ENCODE results near the gene ABHD2.
"Not testable (repeated sequence)": the region's sequence is repeated elsewhere in the genome, so short reads cannot be mapped to it uniquely, and the experiment has no call there.

Gene ABHD2

GRCh38 chr15:89136818-89137772 is 48.8 kb downstream of the ABHD2 start:
- no peak for DNase-seq (ENCODE audit: low spot score)

GRCh38 chr15:89137926-89138325 is 49.7 kb downstream of the ABHD2 start:
- no peak for DNase-seq (ENCODE audit: low spot score)

- DNase-seq (ENCODE audit: low spot score), result no peak
Observed at GRCh38 chr15:89138999-89139612, 50.9 kb downstream of the ABHD2 start.

- DNase-seq (ENCODE audit: low spot score), result no peak
Observed at GRCh38 chr15:89139613-89140499, 51.6 kb downstream of the ABHD2 start.

- DNase-seq (ENCODE audit: low spot score), result no peak
Observed at GRCh38 chr15:89140595-89140994, 52.3 kb downstream of the ABHD2 start.

GRCh38 chr15:89141159-89141558 is 52.9 kb downstream of the ABHD2 start:
- DNase-seq (ENCODE audit: low spot score), result not testable (repeated sequence)

GRCh38 chr15:89141885-89142284 is 53.6 kb downstream of the ABHD2 start:
- DNase-seq (ENCODE audit: low spot score), result no peak

- DNase-seq (ENCODE audit: low spot score), result no peak
Observed at GRCh38 chr15:89142423-89142822, 54.2 kb downstream of the ABHD2 start.

- no peak for DNase-seq (ENCODE audit: low spot score)
Observed at GRCh38 chr15:89143503-89144162, 55.4 kb downstream of the ABHD2 start.

- DNase-seq (ENCODE audit: low spot score), result no peak
Observed at GRCh38 chr15:89144491-89144890, 56.2 kb downstream of the ABHD2 start.

GRCh38 chr15:89146366-89146765 is 58.1 kb downstream of the ABHD2 start:
- no peak for DNase-seq (ENCODE audit: low spot score)

GRCh38 chr15:89148126-89148525 is 59.9 kb downstream of the ABHD2 start:
- DNase-seq (ENCODE audit: low spot score), result no peak

GRCh38 chr15:89149501-89150101 is 61.3 kb downstream of the ABHD2 start:
- no peak for DNase-seq (ENCODE audit: low spot score)

GRCh38 chr15:89150287-89150686 is 62.0 kb downstream of the ABHD2 start:
- no peak for DNase-seq (ENCODE audit: low spot score)

GRCh38 chr15:89150762-89151664 is 62.8 kb downstream of the ABHD2 start:
- DNase-seq (ENCODE audit: low spot score), result no peak

- DNase-seq (ENCODE audit: low spot score), result no peak
Observed at GRCh38 chr15:89155122-89155521, 66.9 kb downstream of the ABHD2 start.

- DNase-seq (ENCODE audit: low spot score), result no peak
Observed at GRCh38 chr15:89155656-89156055, 67.4 kb downstream of the ABHD2 start.

GRCh38 chr15:89157061-89157460 is 68.8 kb downstream of the ABHD2 start:
- no peak for DNase-seq (ENCODE audit: low spot score)

GRCh38 chr15:89157918-89158564 is 69.8 kb downstream of the ABHD2 start:
- no peak for DNase-seq (ENCODE audit: low spot score)
